HepG2 (cell line): ENCODE data around the gene IWS1. TPM values are rescaled to one million over a fixed set of nuclear protein-coding genes. Genes with fewer than 3 reads are reported as not detected.
"Not testable (repeated sequence)": the region's sequence is repeated elsewhere in the genome, so short reads cannot be mapped to it uniquely, and the experiment has no call there.

Experiments used
- ATAC-seq: fragments of 200-7000 bp; cut with Tn5 transposase; 3 replicates; pipeline ENCODE4 v1.9.1; 2020; ENCODE audit warnings: mild to moderate bottlenecking, moderate library complexity
- BruUV-seq: library from RNA; stranded (reverse); fragments of 400-500 nt; replicated peaks from 2 replicates; lab custom pipeline; 2021; lab: Mats Ljungman, UMichigan
- CTCF ChIA-PET: fragments of 300-600 bp; formaldehyde crosslinking; extraction: SDS; loops from one replicate; lab custom pipeline; 2021; ENCODE audit warnings: low total read pairs, inconsistent platforms, low intra/inter-chr PET ratio; lab: Yijun Ruan, JAX
- POLR2A ChIA-PET: fragments of 350-600 bp; sonication (Branson Sonifier 250); formaldehyde crosslinking; loops from one replicate; lab custom pipeline; 2020; ENCODE audit warnings: antibody characterized with exemption, inconsistent platforms; lab: Yijun Ruan, JAX
- DNase-seq: peaks from one replicate; pipeline ENCODE4 v3.0.0-alpha.2; 2015; ENCODE audit warnings: low spot score
- FAIRE-seq: peaks from 3 replicates; lab custom pipeline; 2011; peaks lifted over from hg19 to GRCh38; lab: Jason Lieb, UNC
- H2AFZ ChIP-seq: one replicate; pipeline ENCODE4 v1.6.1; 2011; ENCODE audit warnings: low read length, inconsistent platforms
- H3K27ac ChIP-seq: fragments of 300-600 bp; 3 replicates; pipeline ENCODE4 v1.8.0; 2011; ENCODE audit warnings: mixed run types, mild to moderate bottlenecking, mixed read lengths, low read length, inconsistent platforms; ENCODE audit not compliant: insufficient read depth; ENCODE audit errors: extremely low read length
- H3K27me3 ChIP-seq, 2 experiments: fragments of 200-600 bp in 1 of 2; 2 replicates in 1 of 2; 3 replicates in 1 of 2; pipeline versions ENCODE4 v1.6.0 to v1.8.0; 2011; ENCODE audit warnings: low read length in 2 of 2, mild to moderate bottlenecking in 2 of 2, moderate library complexity in 2 of 2, inconsistent platforms in 1 of 2; ENCODE audit not compliant: insufficient read depth in 2 of 2, control insufficient read depth in 1 of 2
- H3K36me3 ChIP-seq, 2 experiments: fragments of 200-600 bp in 1 of 2; replicated peaks in 1 of 2; 2 replicates in 1 of 2; 3 replicates in 1 of 2; pipeline versions ENCODE4 v1.5.1 to v1.8.0; 2011; ENCODE audit warnings: low read length in 2 of 2, inconsistent platforms in 1 of 2; ENCODE audit not compliant: insufficient read depth in 2 of 2, control insufficient read depth in 1 of 2
- H3K4me1 ChIP-seq: 2 replicates; pipeline ENCODE4 v1.5.1; 2012; ENCODE audit warnings: low read length, inconsistent platforms; ENCODE audit not compliant: insufficient read depth
- H3K4me2 ChIP-seq: 2 replicates; pipeline ENCODE4 v1.6.0; 2011; ENCODE audit warnings: low read depth, low read length, inconsistent platforms
- H3K4me3 ChIP-seq, 3 experiments: fragments of 200-600 bp in 1 of 3; sonication (generic), shearing (Covaris generic) in 1 of 3; replicated peaks in 1 of 3; 2 replicates each; pipeline ENCODE4 v1.5.1; 2011 to 2016; ENCODE audit warnings: low read length in 3 of 3, inconsistent platforms in 2 of 3, low read depth in 2 of 3, mild to moderate bottlenecking in 2 of 3, control low read depth in 1 of 3, mixed read lengths in 1 of 3; ENCODE audit not compliant: insufficient read depth in 1 of 3
- H3K79me2 ChIP-seq: one replicate; pipeline ENCODE4 v1.6.1; 2011; ENCODE audit warnings: low read length, inconsistent platforms; ENCODE audit not compliant: insufficient read depth
- H3K9ac ChIP-seq: 2 replicates; pipeline ENCODE4 v1.6.0; 2011; ENCODE audit warnings: mild to moderate bottlenecking, low read depth, low read length, inconsistent platforms; ENCODE audit not compliant: insufficient read depth
- H3K9me3 ChIP-seq: 2 replicates; pipeline ENCODE4 v1.5.1; 2012; ENCODE audit warnings: mild to moderate bottlenecking, low read length
- H4K20me1 ChIP-seq: 2 replicates; pipeline ENCODE4 v1.6.0; 2011; ENCODE audit warnings: inconsistent platforms, mild to moderate bottlenecking, low read length, moderate library complexity; ENCODE audit not compliant: insufficient read depth
- CREB1 ChIP-seq, 2 experiments: fragments of 450-650 bp in 1 of 2; IDR thresholded peaks; 2 replicates each; pipeline ENCODE4 v1.6.1; 2016 to 2017; ENCODE audit warnings: control low read depth in 1 of 2, mild to moderate bottlenecking in 1 of 2, missing compliant biosample characterization in 1 of 2, missing genetic modification characterization in 1 of 2
- ZNF383 ChIP-seq: sonication (generic); formaldehyde crosslinking; IDR thresholded peaks from 2 replicates; pipeline ENCODE4 v1.4.0; 2020; ENCODE audit warnings: missing genetic modification reagents, mild to moderate bottlenecking, borderline replicate concordance
- ZNF747 ChIP-seq: sonication (generic); formaldehyde crosslinking; IDR thresholded peaks from 2 replicates; pipeline ENCODE4 v1.8.1; 2023; ENCODE audit warnings: missing genetic modification reagents, mild to moderate bottlenecking, borderline replicate concordance
- ZNF891 ChIP-seq: sonication (generic); formaldehyde crosslinking; IDR thresholded peaks from 2 replicates; pipeline ENCODE4 v1.5.0; 2020; ENCODE audit warnings: mild to moderate bottlenecking, missing genetic modification reagents
- WGBS: methylation state at CpG from one replicate; pipeline ENCODE4 v1.1.6; 2017; ENCODE audit warnings: low lambda C conversion rate; 5-methylcytosine and 5-hydroxymethylcytosine counted together
- in situ Hi-C: cut with HindIII; loops from 2 replicates; pipeline ENCODE4 v1.10.0; 2017; ENCODE audit warnings: low pct_unique_long_range_greater_than_20kb; ENCODE audit not compliant: extremely low pct_ligation_motif_present
- intact Hi-C: fragments of 100-400 bp; cut with micrococcal nuclease; formaldehyde crosslinking; loops from one replicate; pipeline ENCODE4 v1.10.0; 2022; ENCODE audit not compliant: unreplicated experiment
- polyA plus RNA-seq, 8 experiments: library from polyadenylated mRNA; depleted of rRNA in 3 of 8; stranded (reverse) in 7 of 8; unstranded in 1 of 8; fragments of >200 nt; fragmentation: Illumina TruSeq in 4 of 8; extraction: Trizol in 4 of 8; gene quantifications; 2 replicates each; pipeline versions ENCODE4 v1.2.1 to v1.2.3, GENCODE V29; 2011 to 2016; ENCODE audit warnings: low read depth in 4 of 8, missing spikeins in 1 of 8, mixed read lengths in 1 of 8; ENCODE audit not compliant: insufficient read depth in 1 of 8
- total RNA-seq, 5 experiments: library from RNA; depleted of rRNA; stranded (reverse); fragments of >200 nt; fragmentation: Illumina TruSeq; extraction: Trizol; gene quantifications; 2 replicates each; pipeline ENCODE4 v1.2.3, GENCODE V29; 2016; ENCODE audit warnings: low read depth in 1 of 5
- TF ChIP-seq, protein P1 (sequence below): sonication (generic); formaldehyde crosslinking; IDR thresholded peaks from 2 replicates; pipeline ENCODE4 v1.5.0; 2020; ENCODE audit warnings: mild to moderate bottlenecking, missing genetic modification reagents, moderate library complexity
- TF ChIP-seq, protein P2 (sequence below): IDR thresholded peaks from 2 replicates; pipeline ENCODE4 v1.6.1; 2016; ENCODE audit warnings: control low read depth

IWS1 gene
- total and polyA plus RNA-seq, 2 of the 13 experiments (the other 11 are each of a cell fraction or from before 2014, with no cell fraction given), result 28.9 to 62.3 TPM

DNA sequence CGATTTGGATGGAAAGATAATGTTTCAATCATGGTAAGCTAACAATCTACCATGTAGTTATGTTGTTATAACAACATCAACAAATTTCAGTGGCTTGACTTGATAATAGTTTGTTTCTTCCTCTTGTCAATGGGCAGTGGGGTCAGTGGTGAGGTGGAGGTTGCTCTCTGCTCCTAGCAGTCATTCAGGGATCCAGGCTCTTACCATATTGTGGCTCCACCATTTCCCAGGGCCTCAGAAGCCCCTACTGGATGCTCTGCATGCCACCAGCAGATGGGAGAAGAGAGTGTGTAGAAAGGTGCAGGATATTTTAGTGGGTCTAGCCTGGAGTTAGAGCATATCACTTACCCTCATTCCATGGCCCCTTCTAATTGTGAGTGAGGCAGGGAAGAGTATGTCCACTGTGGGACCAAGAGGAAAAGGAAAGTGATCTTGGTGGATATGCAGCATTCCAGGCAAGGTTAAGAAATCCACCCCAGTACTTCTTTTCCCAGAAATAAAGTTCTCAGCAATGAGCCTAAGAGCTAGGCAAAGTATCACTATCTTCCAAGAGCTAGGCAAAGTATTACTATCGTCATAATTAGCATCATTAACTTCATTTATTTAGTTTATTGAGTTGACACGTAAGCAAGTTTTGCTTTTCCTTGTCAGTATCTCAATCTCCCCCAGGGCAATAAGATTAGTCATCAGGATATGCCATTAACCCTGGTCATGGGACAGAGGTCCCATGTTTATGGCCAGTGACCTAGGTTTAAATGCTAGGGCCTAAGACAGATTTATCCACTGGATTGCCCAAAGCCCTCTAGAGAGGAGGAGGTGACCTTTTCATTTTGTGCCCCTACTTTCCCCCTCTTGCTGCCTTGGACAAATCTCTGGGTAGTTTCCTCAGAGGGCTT lies 4.2 kb upstream of the IWS1 start:
- no peak for ATAC-seq
- no peak for FAIRE-seq
- no peak for DNase-seq
- CTCF ChIA-PET, result no interaction called here
- in situ Hi-C loops, result no loop called here
- no peak overlapping the region for H3K4me3 ChIP-seq
- H3K4me1 ChIP-seq, result peaks cover 33% of the 10 kb centered on the region
- no peak overlapping the region for H3K9ac ChIP-seq
- no peak overlapping the region for H3K4me2 ChIP-seq
- no peaks in the 10 kb centered on the region for H3K36me3 ChIP-seq
- H3K79me2 ChIP-seq, result peaks cover 7% of the 10 kb centered on the region
- no peaks in the 10 kb centered on the region for H4K20me1 ChIP-seq
- peaks cover 5% of the 10 kb centered on the region for H3K9me3 ChIP-seq
- H3K27me3 ChIP-seq, result peaks cover 10 to 27% of the 10 kb centered on the region in 2 experiments; a peak in 4 of 5 replicates
- BruUV-seq, result no TSS peak
- TF ChIP-seq, protein P1, sequence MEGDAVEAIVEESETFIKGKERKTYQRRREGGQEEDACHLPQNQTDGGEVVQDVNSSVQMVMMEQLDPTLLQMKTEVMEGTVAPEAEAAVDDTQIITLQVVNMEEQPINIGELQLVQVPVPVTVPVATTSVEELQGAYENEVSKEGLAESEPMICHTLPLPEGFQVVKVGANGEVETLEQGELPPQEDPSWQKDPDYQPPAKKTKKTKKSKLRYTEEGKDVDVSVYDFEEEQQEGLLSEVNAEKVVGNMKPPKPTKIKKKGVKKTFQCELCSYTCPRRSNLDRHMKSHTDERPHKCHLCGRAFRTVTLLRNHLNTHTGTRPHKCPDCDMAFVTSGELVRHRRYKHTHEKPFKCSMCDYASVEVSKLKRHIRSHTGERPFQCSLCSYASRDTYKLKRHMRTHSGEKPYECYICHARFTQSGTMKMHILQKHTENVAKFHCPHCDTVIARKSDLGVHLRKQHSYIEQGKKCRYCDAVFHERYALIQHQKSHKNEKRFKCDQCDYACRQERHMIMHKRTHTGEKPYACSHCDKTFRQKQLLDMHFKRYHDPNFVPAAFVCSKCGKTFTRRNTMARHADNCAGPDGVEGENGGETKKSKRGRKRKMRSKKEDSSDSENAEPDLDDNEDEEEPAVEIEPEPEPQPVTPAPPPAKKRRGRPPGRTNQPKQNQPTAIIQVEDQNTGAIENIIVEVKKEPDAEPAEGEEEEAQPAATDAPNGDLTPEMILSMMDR (CRISPR knock-in tag), result peak; percentile 20
- TF ChIP-seq ZNF747 (CRISPR knock-in tag) (no peak), ZNF383 (CRISPR knock-in tag) (peak; percentile 99; the same call in 1 of the 2 replicates), ZNF891 (CRISPR knock-in tag) (no peak), CREB1 (IDR thresholded peaks at IDR 0.05) (0 out of 2 replicates have a peak, but pooled peaks have one; percentile 31), CREB1 (CRISPR knock-in tag; IDR thresholded peaks at IDR 0.05) (no peak)
- TF ChIP-seq, protein P2, sequence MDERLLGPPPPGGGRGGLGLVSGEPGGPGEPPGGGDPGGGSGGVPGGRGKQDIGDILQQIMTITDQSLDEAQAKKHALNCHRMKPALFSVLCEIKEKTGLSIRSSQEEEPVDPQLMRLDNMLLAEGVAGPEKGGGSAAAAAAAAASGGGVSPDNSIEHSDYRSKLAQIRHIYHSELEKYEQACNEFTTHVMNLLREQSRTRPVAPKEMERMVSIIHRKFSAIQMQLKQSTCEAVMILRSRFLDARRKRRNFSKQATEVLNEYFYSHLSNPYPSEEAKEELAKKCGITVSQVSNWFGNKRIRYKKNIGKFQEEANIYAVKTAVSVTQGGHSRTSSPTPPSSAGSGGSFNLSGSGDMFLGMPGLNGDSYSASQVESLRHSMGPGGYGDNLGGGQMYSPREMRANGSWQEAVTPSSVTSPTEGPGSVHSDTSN (CRISPR knock-in tag), result peak; percentile 60; the same call in 1 of the 2 replicates
- intact Hi-C loops, result loop anchor here (10.0 kb wide), 1 partner anchor 114 kb away; the partner anchor contains the start of gene GPR17
- POLR2A ChIA-PET, result no interaction called here
- H2AFZ ChIP-seq, result no peak overlapping the region
- H3K27ac ChIP-seq, result no peak overlapping the region
- WGBS, result 44% methylated on average over 3 of the region's 3 CpGs

DNA sequence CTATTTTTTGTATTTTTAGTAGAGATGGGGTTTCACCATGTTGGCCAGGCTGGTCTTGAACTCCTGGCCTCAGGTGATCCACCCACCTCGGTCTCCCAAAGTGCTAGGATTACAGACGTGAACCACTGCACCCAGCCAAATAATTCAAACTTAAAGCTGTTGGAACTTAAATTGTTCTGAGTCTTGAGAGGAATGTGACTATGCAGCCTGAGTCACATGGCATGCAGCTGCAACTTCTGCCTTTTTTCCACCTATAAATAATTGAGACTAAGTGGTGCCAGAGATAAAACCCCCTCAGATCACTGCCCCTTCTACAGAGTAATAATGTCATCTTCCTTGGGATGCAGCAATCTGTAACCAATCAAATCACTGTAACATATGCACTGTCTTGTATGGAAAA lies 3.1 kb upstream of the IWS1 start:
- H4K20me1 ChIP-seq, in situ Hi-C loops, CTCF ChIA-PET, intact Hi-C loops, H3K27ac ChIP-seq, POLR2A ChIA-PET, BruUV-seq, H3K4me3 ChIP-seq, H3K4me2 ChIP-seq, H3K36me3 ChIP-seq, H3K9ac ChIP-seq, FAIRE-seq, H3K9me3 ChIP-seq, DNase-seq, ATAC-seq, H2AFZ ChIP-seq: not testable (repeated sequence)
- Histone ChIP-seq H3K4me1 (peaks cover 30% of the 10 kb centered on the region), H3K79me2 (peaks cover 17% of the 10 kb centered on the region), H3K27me3 (peaks cover 9 to 24% of the 10 kb centered on the region in 2 experiments; a peak in 4 of 5 replicates)
- WGBS, result 50% methylated on average over 2 of the region's 2 CpGs
